ENCODE data around the gene TAX1BP1.

Gene TAX1BP1

GRCh38 chr7:27750316-27750715 is 10.4 kb downstream of the TAX1BP1 start:
- no peak for DNase-seq
- H3K36me3 ChIP-seq, result peaks cover 8% of the 10 kb centered on the region; the same call in 1 of the 2 replicates

GRCh38 chr7:27751888-27752660 is 12.1 kb downstream of the TAX1BP1 start:
- Histone ChIP-seq H3K4me3 (ENCODE audit: low read depth, low read length) (no peak overlapping the region), H3K36me3 (peaks cover 8% of the 10 kb centered on the region; the same call in 1 of the 2 replicates), H3K4me1 (no peaks in the 10 kb centered on the region), H3K27me3 (no peaks in the 10 kb centered on the region), H3K9me3 (no peaks in the 10 kb centered on the region)
- no peak for TF ChIP-seq CTCF (IDR thresholded peaks at IDR 0.05; ENCODE audit: low read depth, low read length)
- no peak for DNase-seq

More at GRCh38 chr7:27750316-27750715, 10.4 kb downstream of the TAX1BP1 start:
- TF ChIP-seq CTCF (IDR thresholded peaks at IDR 0.05; ENCODE audit: low read depth, low read length), result no peak
- Histone ChIP-seq H3K27me3 (no peaks in the 10 kb centered on the region), H3K9me3 (no peaks in the 10 kb centered on the region), H3K4me1 (no peaks in the 10 kb centered on the region; the same call in 1 of the 2 replicates), H3K4me3 (ENCODE audit: low read depth, low read length) (no peak overlapping the region)

DNA sequence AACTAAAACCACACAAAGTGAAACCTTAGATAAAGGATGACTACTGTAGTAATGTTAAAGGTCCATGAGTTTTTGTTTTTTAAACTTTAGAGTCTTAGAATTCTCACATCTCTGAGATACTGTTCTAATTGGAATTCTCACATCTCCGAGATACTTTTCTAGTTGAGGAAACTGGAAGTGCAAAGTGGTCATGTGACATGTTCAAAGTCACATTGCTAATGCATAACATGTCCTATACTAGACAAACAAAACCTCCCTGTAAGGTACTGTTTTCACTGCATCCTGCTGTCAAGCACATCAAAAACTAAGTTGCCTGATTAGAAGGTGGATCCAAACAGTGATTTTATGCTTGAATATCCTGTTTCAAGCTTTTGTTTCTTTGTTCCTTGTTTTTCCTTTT is 13.9 kb downstream of the TAX1BP1 start:
- peaks cover 13% of the 10 kb centered on the region for H3K36me3 ChIP-seq
- no peaks in the 10 kb centered on the region for H3K9me3 ChIP-seq
- H3K27me3 ChIP-seq, result no peaks in the 10 kb centered on the region
- no peak overlapping the region for H3K4me3 ChIP-seq (ENCODE audit: low read depth, low read length)
- no peaks in the 10 kb centered on the region for H3K4me1 ChIP-seq
- no peak for DNase-seq
- no peak for TF ChIP-seq CTCF (IDR thresholded peaks at IDR 0.05; ENCODE audit: low read depth, low read length)

DNA sequence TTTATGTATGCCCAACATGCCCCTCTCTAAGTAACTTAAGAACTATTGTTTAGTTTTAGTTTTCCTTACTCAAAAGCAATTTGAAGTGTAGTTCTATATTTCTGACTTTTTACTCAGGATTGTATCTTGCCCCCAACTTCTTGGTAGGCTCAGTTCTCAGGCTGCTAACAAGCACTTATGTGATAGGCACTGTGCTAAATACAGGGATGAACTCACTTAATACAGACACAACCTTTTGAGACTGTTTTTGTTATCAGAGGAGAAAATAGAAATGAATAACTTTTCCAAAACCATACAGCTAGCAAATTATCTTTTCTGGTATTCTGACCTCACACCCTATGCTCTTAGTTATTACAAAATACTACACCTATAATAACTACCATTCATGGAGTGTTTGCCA is 16.3 kb downstream of the TAX1BP1 start:
- TF ChIP-seq CTCF (IDR thresholded peaks at IDR 0.05; ENCODE audit: low read depth, low read length), result no peak
- H3K36me3 ChIP-seq, result peaks cover 6% of the 10 kb centered on the region

DNA sequence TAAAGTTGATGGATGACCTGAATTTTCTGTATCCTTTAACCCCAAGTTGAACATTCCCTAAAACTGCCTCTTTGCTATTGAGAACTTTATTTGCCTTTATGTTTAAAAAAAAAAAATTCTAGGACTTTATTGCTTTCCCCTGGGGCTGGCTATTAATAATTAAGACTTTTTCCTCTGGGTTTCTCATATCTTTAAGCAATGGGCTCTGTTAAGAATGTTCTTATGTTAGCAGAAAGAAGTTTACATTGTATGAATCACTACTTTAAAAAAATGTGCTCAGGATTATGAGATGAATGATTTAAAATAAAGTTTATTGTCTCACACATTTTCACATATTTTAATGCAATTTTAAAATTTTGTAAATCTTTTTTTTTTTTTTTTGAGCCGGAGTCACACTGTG is 19.5 kb downstream of the TAX1BP1 start:
- no peaks in the 10 kb centered on the region for H3K4me1 ChIP-seq
- peaks cover 6% of the 10 kb centered on the region; the same call in 1 of the 2 replicates for H3K36me3 ChIP-seq
- H3K9me3 ChIP-seq, result no peaks in the 10 kb centered on the region
- TF ChIP-seq CTCF (IDR thresholded peaks at IDR 0.05; ENCODE audit: low read depth, low read length), result no peak
- DNase-seq, result no peak
- no peaks in the 10 kb centered on the region for H3K27me3 ChIP-seq
- no peak overlapping the region for H3K4me3 ChIP-seq (ENCODE audit: low read depth, low read length)

More for the DNA sequence above, 16.3 kb downstream of the TAX1BP1 start:
- H3K9me3 ChIP-seq, result no peaks in the 10 kb centered on the region
- H3K4me1 ChIP-seq, result no peaks in the 10 kb centered on the region
- DNase-seq, result no peak
- H3K27me3 ChIP-seq, result no peaks in the 10 kb centered on the region
- H3K4me3 ChIP-seq (ENCODE audit: low read depth, low read length), result no peak overlapping the region

- Histone ChIP-seq H3K36me3 (peaks cover 8% of the 10 kb centered on the region), H3K4me1 (no peaks in the 10 kb centered on the region), H3K9me3 (no peaks in the 10 kb centered on the region), H3K27me3 (no peaks in the 10 kb centered on the region), H3K4me3 (ENCODE audit: low read depth, low read length) (no peak overlapping the region)
- DNase-seq, result no peak
- TF ChIP-seq CTCF (IDR thresholded peaks at IDR 0.05; ENCODE audit: low read depth, low read length), result no peak
These were observed 22.1 kb downstream of the TAX1BP1 start for GRCh38 chr7:27762062-27762461.

Data from BE2C (cell line).